Measurements from ENCODE around the gene PRKN.

The PRKN gene

DNA sequence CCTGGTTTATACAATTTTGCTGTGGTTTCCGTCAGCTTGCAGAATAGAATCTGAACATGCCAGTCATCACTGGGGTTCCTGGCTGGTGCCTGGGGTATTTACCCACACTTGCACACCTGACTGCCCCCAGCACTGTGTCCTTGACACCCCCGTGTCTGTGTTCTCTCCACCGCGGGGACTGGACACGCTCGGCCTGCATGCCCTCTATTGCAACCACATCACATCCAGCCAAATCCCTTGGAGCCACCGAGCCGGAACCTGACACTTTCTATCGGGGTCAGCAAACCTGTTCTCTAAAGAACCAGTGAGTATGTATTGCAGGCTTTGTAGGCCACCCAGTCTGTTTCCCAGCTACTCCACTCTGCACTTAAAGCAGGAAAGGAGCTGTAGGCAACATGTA lies 527.5 kb downstream of the PRKN start:
- Histone ChIP-seq H3K36me3 (ENCODE audit: control insufficient read depth in 2 of 2, insufficient read depth in 1 of 2, low read length in 2 of 2) (no peaks in the 10 kb centered on the region), H3K4me3 (ENCODE audit: low read depth, low read length) (no peak overlapping the region), H3K27ac (ENCODE audit: extremely low read depth, low read depth, low read length) (no peak overlapping the region), H3K9me3 (ENCODE audit: control insufficient read depth, insufficient read depth, low read depth, low read length) (no peaks in the 10 kb centered on the region), H3K4me1 (ENCODE audit: control insufficient read depth, insufficient read depth, low read length) (no peaks in the 10 kb centered on the region)
- POLR2A ChIA-PET, result no interaction called here
- CTCF ChIA-PET, result interaction anchor here (0.7 to 1.3 kb wide), 3 partner anchors 13 to 729 kb away, joined by 3 read pairs; no protein-coding TSS in a partner anchor
- no peak for TF ChIP-seq ZNF157 (tag by site-specific recombination; IDR thresholded peaks at IDR 0.05)
- no peak for TF ChIP-seq ZSCAN23 (tag by site-specific recombination; IDR thresholded peaks at IDR 0.05)
- TF ChIP-seq ZNF473 (tag by site-specific recombination; IDR thresholded peaks at IDR 0.05), result no peak
- TF ChIP-seq ZSCAN4 (tag by site-specific recombination; IDR thresholded peaks at IDR 0.05), result no peak
- no peak for TF ChIP-seq ZNF785 (tag by site-specific recombination; IDR thresholded peaks at IDR 0.05)
- TF ChIP-seq KLF10 (tag by site-specific recombination; IDR thresholded peaks at IDR 0.05), result no peak
- no peak for TF ChIP-seq ZNF140 (tag by site-specific recombination; IDR thresholded peaks at IDR 0.05)
- no peak for TF ChIP-seq ZNF560 (tag by site-specific recombination; IDR thresholded peaks at IDR 0.05; ENCODE audit: borderline replicate concordance)
- TF ChIP-seq INSM2 (tag by site-specific recombination; IDR thresholded peaks at IDR 0.05), result no peak
- no peak for TF ChIP-seq BCL11A (tag by site-specific recombination; IDR thresholded peaks at IDR 0.05; ENCODE audit: low read depth)
- no peak for TF ChIP-seq ZFP41 (tag by site-specific recombination; IDR thresholded peaks at IDR 0.05; ENCODE audit: borderline replicate concordance)
- no peak for TF ChIP-seq ZNF776 (tag by site-specific recombination; IDR thresholded peaks at IDR 0.05; ENCODE audit: borderline replicate concordance)
- TF ChIP-seq IKZF3 (tag by site-specific recombination; IDR thresholded peaks at IDR 0.05), result no peak

- POLR2A ChIA-PET, result no interaction called here
Measured at GRCh38 chr6:162198925-162199324, 528.6 kb downstream of the PRKN start.

GRCh38 chr6:162198076-162198475 lies 529.5 kb downstream of the PRKN start:
- ChIA-PET POLR2A (no interaction called here), CTCF (no interaction called here)
- H3K4me1 ChIP-seq (ENCODE audit: control insufficient read depth, insufficient read depth, low read length), result no peaks in the 10 kb centered on the region
- no peaks in the 10 kb centered on the region for H3K36me3 ChIP-seq (ENCODE audit: control insufficient read depth in 2 of 2, insufficient read depth in 1 of 2, low read length in 2 of 2)
- no peak overlapping the region for H3K4me3 ChIP-seq (ENCODE audit: low read depth, low read length)
- no peak overlapping the region for H3K27ac ChIP-seq (ENCODE audit: extremely low read depth, low read depth, low read length)
- H3K9me3 ChIP-seq (ENCODE audit: control insufficient read depth, insufficient read depth, low read depth, low read length), result no peaks in the 10 kb centered on the region
- no peak for TF ChIP-seq ZNF416 (tag by site-specific recombination; IDR thresholded peaks at IDR 0.05)
- TF ChIP-seq ZBTB21 (tag by site-specific recombination; IDR thresholded peaks at IDR 0.05), result no peak
- TF ChIP-seq ZNF623 (tag by site-specific recombination; IDR thresholded peaks at IDR 0.05), result no peak
- no peak for TF ChIP-seq ZBTB11 (tag by site-specific recombination; conservative IDR thresholded peaks at IDR 0.05; ENCODE audit: low read depth)
- TF ChIP-seq ZNF707 (tag by site-specific recombination; IDR thresholded peaks at IDR 0.05), result no peak
- TF ChIP-seq ZNF274 (IDR thresholded peaks at IDR 0.05; ENCODE audit: low read length), result no peak
- TF ChIP-seq ZNF274 (tag by site-specific recombination; IDR thresholded peaks at IDR 0.05; ENCODE audit: borderline replicate concordance), result no peak
- no peak for TF ChIP-seq ZNF138 (tag by site-specific recombination; IDR thresholded peaks at IDR 0.05; ENCODE audit: borderline replicate concordance)
- TF ChIP-seq, protein P1, sequence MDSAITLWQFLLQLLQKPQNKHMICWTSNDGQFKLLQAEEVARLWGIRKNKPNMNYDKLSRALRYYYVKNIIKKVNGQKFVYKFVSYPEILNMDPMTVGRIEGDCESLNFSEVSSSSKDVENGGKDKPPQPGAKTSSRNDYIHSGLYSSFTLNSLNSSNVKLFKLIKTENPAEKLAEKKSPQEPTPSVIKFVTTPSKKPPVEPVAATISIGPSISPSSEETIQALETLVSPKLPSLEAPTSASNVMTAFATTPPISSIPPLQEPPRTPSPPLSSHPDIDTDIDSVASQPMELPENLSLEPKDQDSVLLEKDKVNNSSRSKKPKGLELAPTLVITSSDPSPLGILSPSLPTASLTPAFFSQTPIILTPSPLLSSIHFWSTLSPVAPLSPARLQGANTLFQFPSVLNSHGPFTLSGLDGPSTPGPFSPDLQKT (IDR thresholded peaks at IDR 0.05; ENCODE audit: borderline replicate concordance, low read depth, low read length), result no peak
- no peak for TF ChIP-seq ZFP41 (tag by site-specific recombination; IDR thresholded peaks at IDR 0.05; ENCODE audit: borderline replicate concordance)
- TF ChIP-seq PRDM6 (tag by site-specific recombination; IDR thresholded peaks at IDR 0.05), result no peak

More at GRCh38 chr6:162198925-162199324, 528.6 kb downstream of the PRKN start:
- H3K27ac ChIP-seq (ENCODE audit: extremely low read depth, low read depth, low read length), result no peak overlapping the region
- H3K9me3 ChIP-seq (ENCODE audit: control insufficient read depth, insufficient read depth, low read depth, low read length), result no peaks in the 10 kb centered on the region
- no peak for TF ChIP-seq ZNF214 (tag by site-specific recombination; IDR thresholded peaks at IDR 0.05; ENCODE audit: borderline replicate concordance)
- TF ChIP-seq ZNF146 (tag by site-specific recombination; IDR thresholded peaks at IDR 0.05), result no peak
- H3K4me1 ChIP-seq (ENCODE audit: control insufficient read depth, insufficient read depth, low read length), result no peaks in the 10 kb centered on the region
- H3K36me3 ChIP-seq (ENCODE audit: control insufficient read depth in 2 of 2, insufficient read depth in 1 of 2, low read length in 2 of 2), result no peaks in the 10 kb centered on the region
- CTCF ChIA-PET, result interaction anchor here (0.6 to 0.7 kb wide), 2 partner anchors 89 to 1191 kb away, joined by 4 to 6 read pairs; no protein-coding TSS in a partner anchor
- no peak overlapping the region for H3K4me3 ChIP-seq (ENCODE audit: low read depth, low read length)
